Neural progenitor cell (in vitro differentiated cells): ENCODE results near the gene PKD1.

Experiments
- CTCF ChIP-seq: fragments of 200-600 bp; sonication (generic); IDR thresholded peaks from 2 replicates; pipeline ENCODE4 v1.5.1; 2017; ENCODE audit warnings: antibody characterized with exemption, mild to moderate bottlenecking
- EZH2 ChIP-seq: fragments of 200-600 bp; sonication (generic); IDR thresholded peaks from 2 replicates; pipeline ENCODE4 v1.6.1; 2017; ENCODE audit warnings: antibody characterized with exemption, mild to moderate bottlenecking, moderate library complexity
- EZH2phosphoT487 ChIP-seq: fragments of 200-600 bp; sonication (generic); IDR thresholded peaks from 2 replicates; pipeline ENCODE4 v1.6.1; 2017; ENCODE audit warnings: antibody characterized with exemption

GRCh38 chr16:2044541-2044940 is 91.2 kb downstream of the PKD1 start:
- TF ChIP-seq CTCF: no peak
- no peak for TF ChIP-seq EZH2
- no peak for TF ChIP-seq EZH2phosphoT487
